ENCODE results near the gene POLR2A. TPM values are rescaled to one million over a fixed set of nuclear protein-coding genes. Genes with fewer than 3 reads are reported as not detected.

The POLR2A gene
- polyA plus RNA-seq, 1 donor from 2014 or later, result 9.1 TPM

GRCh38 chr17:7508846-7509245 is 24.7 kb downstream of the POLR2A start:
- no peaks in the 10 kb centered on the region for H3K9me2 ChIP-seq (ENCODE audit: insufficient read depth, low read length)
- H3K4me2 ChIP-seq (ENCODE audit: low read length), result no peak overlapping the region
- no peaks in the 10 kb centered on the region for H3K36me3 ChIP-seq (ENCODE audit: insufficient read depth, low read length)
- H4K20me1 ChIP-seq (ENCODE audit: insufficient read depth), result no peaks in the 10 kb centered on the region
- TF ChIP-seq CTCF (IDR thresholded peaks at IDR 0.05; ENCODE audit: poor library complexity, severe bottlenecking) (no peak), SMC3 (conservative IDR thresholded peaks at IDR 0.05; ENCODE audit: poor library complexity) (no peak), POLR2AphosphoS5 (IDR thresholded peaks at IDR 0.05) (no peak)
- H3F3A ChIP-seq (ENCODE audit: insufficient read depth, low read length, poor library complexity, severe bottlenecking), result no peaks in the 10 kb centered on the region
- no peaks in the 10 kb centered on the region for H3K9me3 ChIP-seq (ENCODE audit: low read length)
- no peak overlapping the region for H3K27ac ChIP-seq (ENCODE audit: low read length)
- no peaks in the 10 kb centered on the region for H3K27me3 ChIP-seq (ENCODE audit: insufficient read depth, low read depth, low read length)
- no peak overlapping the region for H3K9ac ChIP-seq (ENCODE audit: low read length)
- no peak overlapping the region for H3K4me3 ChIP-seq (ENCODE audit: low read length)
- H2AFZ ChIP-seq (ENCODE audit: low read depth, low read length), result no peak overlapping the region
- H3K79me2 ChIP-seq (replicated peaks; ENCODE audit: insufficient read depth, low read length), result no peaks in the 10 kb centered on the region

GRCh38 chr17:7509937-7510336 is 25.8 kb downstream of the POLR2A start:
- Histone ChIP-seq H3K9ac (ENCODE audit: low read length) (no peak overlapping the region), H2AFZ (ENCODE audit: low read depth, low read length) (no peak overlapping the region), H3K9me2 (ENCODE audit: insufficient read depth, low read length) (no peaks in the 10 kb centered on the region), H3K36me3 (ENCODE audit: insufficient read depth, low read length) (no peaks in the 10 kb centered on the region), H3K4me3 (ENCODE audit: low read length) (no peak overlapping the region), H3K79me2 (replicated peaks; ENCODE audit: insufficient read depth, low read length) (no peaks in the 10 kb centered on the region), H3K27ac (ENCODE audit: low read length) (no peak overlapping the region), H4K20me1 (ENCODE audit: insufficient read depth) (no peaks in the 10 kb centered on the region), H3K27me3 (ENCODE audit: insufficient read depth, low read depth, low read length) (no peaks in the 10 kb centered on the region), H3K4me2 (ENCODE audit: low read length) (no peak overlapping the region), H3K9me3 (ENCODE audit: low read length) (no peaks in the 10 kb centered on the region), H3F3A (ENCODE audit: insufficient read depth, low read length, poor library complexity, severe bottlenecking) (no peaks in the 10 kb centered on the region)
- TF ChIP-seq TAF1 (IDR thresholded peaks at IDR 0.05; ENCODE audit: low read depth) (no peak), RAD21 (conservative IDR thresholded peaks at IDR 0.05) (no peak), EZH2 (IDR thresholded peaks at IDR 0.05; ENCODE audit: borderline replicate concordance, insufficient read depth, low read length, poor library complexity, severe bottlenecking) (no peak), MXI1 (conservative IDR thresholded peaks at IDR 0.05; ENCODE audit: poor library complexity, severe bottlenecking) (no peak), POLR2AphosphoS5 (IDR thresholded peaks at IDR 0.05) (no peak), EP300 (conservative IDR thresholded peaks at IDR 0.05; ENCODE audit: poor library complexity, severe bottlenecking) (no peak), SMC3 (conservative IDR thresholded peaks at IDR 0.05; ENCODE audit: poor library complexity) (no peak), CTCF (IDR thresholded peaks at IDR 0.05; ENCODE audit: poor library complexity, severe bottlenecking) (no peak), REST (IDR thresholded peaks at IDR 0.05; ENCODE audit: borderline replicate concordance) (no peak)

Data from neural cell (in vitro differentiated cells).